K562 (cell line): ENCODE measurements around the gene RNF39. TPM values are rescaled to one million over a fixed set of nuclear protein-coding genes. Genes with fewer than 3 reads are reported as not detected.

Experiments
- BACH1 ChIP-seq: fragments of 200-800 bp; sonication (Bioruptor generic); IDR thresholded peaks from 2 replicates; pipeline ENCODE4 v1.6.1; 2016; ENCODE audit warnings: missing genetic modification characterization, missing compliant biosample characterization
- CBFB ChIP-seq: sonication (generic); formaldehyde crosslinking; IDR thresholded peaks from 2 replicates; pipeline ENCODE4 v1.4.0; 2020; ENCODE audit warnings: mild to moderate bottlenecking, missing genetic modification reagents
- CHCHD3 ChIP-seq: fragments of 250-450 bp; sonication (Bioruptor Pico); IDR thresholded peaks from 2 replicates; pipeline ENCODE4 v2.1.2; 2022; ENCODE audit warnings: mild to moderate bottlenecking
- DMBX1 ChIP-seq: fragments of 250-450 bp; sonication (Bioruptor Pico); IDR thresholded peaks from 2 replicates; pipeline ENCODE4 v1.8.0; 2022; ENCODE audit warnings: inconsistent platforms, mild to moderate bottlenecking, moderate library complexity, borderline replicate concordance
- ESRRB ChIP-seq: fragments of 250-450 bp; sonication (Bioruptor Pico); IDR thresholded peaks from 2 replicates; pipeline ENCODE4 v1.5.0; 2020; ENCODE audit warnings: mild to moderate bottlenecking, moderate library complexity, borderline replicate concordance
- KAT2B ChIP-seq: IDR thresholded peaks from one replicate; pipeline ENCODE4 v1.6.1; 2012; ENCODE audit warnings: low read depth, mild to moderate bottlenecking, control low read depth, inconsistent platforms, low read length, moderate library complexity
- MCM7 ChIP-seq, 2 experiments: fragments of 450-650 bp; IDR thresholded peaks; 2 replicates each; pipeline ENCODE4 v1.6.1; 2016 to 2018
- MECOM ChIP-seq: fragments of 250-450 bp; sonication (Bioruptor Pico); IDR thresholded peaks from 2 replicates; pipeline ENCODE4 v1.8.0; 2022; ENCODE audit warnings: inconsistent platforms
- MLX ChIP-seq, 2 experiments: fragments of 450-650 bp in 1 of 2; sonication (generic) in 1 of 2; formaldehyde crosslinking; conservative IDR thresholded peaks; 2 replicates each; pipeline versions ENCODE4 v1.4.0 to v1.8.1; 2020 to 2022; ENCODE audit warnings: mild to moderate bottlenecking in 1 of 2, missing genetic modification reagents in 1 of 2
- NR2C2 ChIP-seq, 2 experiments: fragments of 200-800 bp in 1 of 2; sonication (Bioruptor generic) in 1 of 2; sonication (generic) in 1 of 2; formaldehyde crosslinking in 1 of 2; IDR thresholded peaks; 2 replicates each; pipeline versions ENCODE4 v1.6.1 to v1.8.0; 2016 to 2022; ENCODE audit warnings: mild to moderate bottlenecking in 1 of 2, missing compliant biosample characterization in 1 of 2, missing genetic modification characterization in 1 of 2, missing genetic modification reagents in 1 of 2
- POLR2B ChIP-seq: fragments of 450-650 bp; IDR thresholded peaks from 2 replicates; pipeline ENCODE4 v1.6.1; 2018; ENCODE audit warnings: low read depth; ENCODE audit not compliant: partially characterized antibody
- POLR3G ChIP-seq: IDR thresholded peaks from 2 replicates; pipeline ENCODE4 v1.6.1; 2011; ENCODE audit not compliant: insufficient read length, insufficient replicate concordance; ENCODE audit errors: extremely low read depth
- PRMT5 ChIP-seq: sonication (generic); formaldehyde crosslinking; IDR thresholded peaks from 2 replicates; pipeline ENCODE4 v1.5.0; 2020; ENCODE audit warnings: missing genetic modification reagents
- SMAD3 ChIP-seq: fragments of 450-650 bp; formaldehyde crosslinking; conservative IDR thresholded peaks from 2 replicates; pipeline ENCODE4 v1.4.0; 2020; ENCODE audit warnings: mild to moderate bottlenecking
- SMARCA5 ChIP-seq: fragments of 450-650 bp; IDR thresholded peaks from 2 replicates; pipeline ENCODE4 v1.6.1; 2016
- SPI1 ChIP-seq: IDR thresholded peaks from 2 replicates; pipeline ENCODE4 v1.6.1; 2011; ENCODE audit warnings: low read depth, low read length, control low read depth, borderline replicate concordance
- SREBF2 ChIP-seq: sonication (generic); formaldehyde crosslinking; IDR thresholded peaks from 2 replicates; pipeline ENCODE4 v1.4.0; 2020; ENCODE audit warnings: mild to moderate bottlenecking, missing genetic modification reagents
- TBP ChIP-seq: optimal IDR thresholded peaks from 2 replicates; pipeline ENCODE3; 2011; ENCODE audit warnings: low read depth, low read length, improper control_type of control experiment
- ZC3H11A ChIP-seq: IDR thresholded peaks from 2 replicates; pipeline ENCODE4 v1.6.1; 2012; ENCODE audit warnings: low read depth, low read length, improper control_type of control experiment
- ZNF699 ChIP-seq: fragments of 250-450 bp; sonication (Bioruptor Pico); IDR thresholded peaks from 2 replicates; pipeline ENCODE4 v1.8.0; 2021; ENCODE audit warnings: mild to moderate bottlenecking, moderate library complexity; ENCODE audit not compliant: insufficient replicate concordance
- ZNF780A ChIP-seq: fragments of 250-450 bp; sonication (Bioruptor Pico); IDR thresholded peaks from 2 replicates; pipeline ENCODE4 v1.5.0; 2021; ENCODE audit warnings: mild to moderate bottlenecking
- ZNF830 ChIP-seq: fragments of 250-450 bp; sonication (Bioruptor Pico); IDR thresholded peaks from 2 replicates; pipeline ENCODE4 v1.5.0; 2021; ENCODE audit warnings: mild to moderate bottlenecking
- polyA plus RNA-seq, 8 experiments: library from polyadenylated mRNA; depleted of rRNA in 4 of 8; stranded (reverse) in 5 of 8; unstranded in 3 of 8; fragments of >200 nt; fragmentation: Nextera tagmentation in 2 of 8; fragmentation: Illumina TruSeq in 1 of 8; extraction: Ambion mirVana in 2 of 8; extraction: Trizol in 1 of 8; gene quantifications; 2 replicates each; pipeline versions ENCODE4 v1.2.1 to v1.2.3, GENCODE V29; 2011 to 2014; ENCODE audit warnings: inconsistent platforms in 1 of 8, missing spikeins in 1 of 8
- total RNA-seq, 7 experiments: library from RNA; depleted of rRNA in 6 of 7; stranded (reverse); fragments of >200 nt in 6 of 7; fragmentation: Illumina TruSeq in 2 of 7; extraction: Trizol in 2 of 7; gene quantifications; 2 replicates each; pipeline versions ENCODE4 v1.2.1 to v1.2.3, GENCODE V29; 2011 to 2021; ENCODE audit warnings: low replicate concordance in 1 of 7
- TF ChIP-seq, protein P1 (sequence below): fragments of 450-650 bp; formaldehyde crosslinking; IDR thresholded peaks from 2 replicates; pipeline ENCODE4 v1.4.0; 2020; ENCODE audit warnings: mild to moderate bottlenecking, mixed read lengths
- TF ChIP-seq, protein P2 (sequence below): sonication (generic); IDR thresholded peaks from 2 replicates; pipeline ENCODE4 v1.6.1; 2016

RNF39 gene
- total and polyA plus RNA-seq, 9 of the 15 experiments (the other 6 are each of a cell fraction or from before 2014, with no cell fraction given) = not detected

DNA sequence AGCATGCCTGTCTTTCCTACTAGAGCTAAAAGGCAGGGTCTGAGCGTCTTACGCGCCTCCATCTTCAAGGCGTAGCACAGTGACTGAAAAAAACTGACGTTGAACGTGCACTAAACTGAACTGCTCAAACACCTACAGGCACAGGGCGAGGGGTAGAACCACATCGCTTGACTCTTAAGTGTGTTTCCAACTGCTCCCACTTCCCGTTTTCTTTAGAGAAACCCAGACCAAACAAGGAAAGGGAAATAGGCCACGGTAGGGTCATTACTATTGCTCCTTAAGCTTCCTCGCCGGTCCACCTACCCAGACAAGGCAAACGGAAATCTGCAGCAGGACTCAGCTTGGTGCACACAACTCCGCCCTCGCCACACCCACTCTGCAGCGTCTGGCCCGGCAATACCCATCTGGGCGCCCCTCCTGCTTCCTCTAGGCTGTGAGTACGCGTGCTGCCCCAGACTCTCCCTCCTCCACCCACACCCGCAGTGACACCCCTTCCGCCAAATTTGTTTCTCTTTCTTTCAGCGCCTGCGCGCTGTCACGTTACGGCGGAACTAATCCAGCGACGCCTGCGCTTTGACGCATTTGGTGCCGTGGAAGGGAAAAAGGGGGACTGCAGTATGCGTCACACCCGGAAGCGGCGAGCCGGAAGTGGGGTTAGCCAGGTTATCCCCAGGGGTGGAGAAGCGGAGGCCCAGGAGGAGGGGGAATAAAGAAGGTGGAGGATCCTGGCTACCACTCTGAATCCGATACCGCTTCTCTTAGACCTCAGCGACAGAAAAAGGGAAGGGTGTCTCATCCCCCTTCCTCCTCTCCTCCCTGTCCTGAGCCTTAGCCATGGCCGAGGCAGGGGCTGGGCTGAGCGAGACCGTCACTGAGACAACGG is 8.8 kb downstream of the RNF39 start, which contains the start of gene PPP1R11 (continued):
- no peak; a peak in 1 of 4 replicates for TF ChIP-seq MLX (CRISPR knock-in tag; conservative IDR thresholded peaks at IDR 0.05)
- TF ChIP-seq CBFB = no peak
- no peak for TF ChIP-seq CHCHD3 (CRISPR knock-in tag)
- TF ChIP-seq DMBX1 (CRISPR knock-in tag) = no peak
- TF ChIP-seq, protein P1, sequence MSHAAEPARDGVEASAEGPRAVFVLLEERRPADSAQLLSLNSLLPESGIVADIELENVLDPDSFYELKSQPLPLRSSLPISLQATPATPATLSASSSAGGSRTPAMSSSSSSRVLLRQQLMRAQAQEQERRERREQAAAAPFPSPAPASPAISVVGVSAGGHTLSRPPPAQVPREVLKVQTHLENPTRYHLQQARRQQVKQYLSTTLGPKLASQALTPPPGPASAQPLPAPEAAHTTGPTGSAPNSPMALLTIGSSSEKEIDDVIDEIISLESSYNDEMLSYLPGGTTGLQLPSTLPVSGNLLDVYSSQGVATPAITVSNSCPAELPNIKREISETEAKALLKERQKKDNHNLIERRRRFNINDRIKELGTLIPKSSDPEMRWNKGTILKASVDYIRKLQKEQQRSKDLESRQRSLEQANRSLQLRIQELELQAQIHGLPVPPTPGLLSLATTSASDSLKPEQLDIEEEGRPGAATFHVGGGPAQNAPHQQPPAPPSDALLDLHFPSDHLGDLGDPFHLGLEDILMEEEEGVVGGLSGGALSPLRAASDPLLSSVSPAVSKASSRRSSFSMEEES (CRISPR knock-in tag) = peak; percentile 13; the same call in 1 of the 2 replicates
- no peak for TF ChIP-seq SREBF2
- peak; percentile 97 for TF ChIP-seq SPI1
- TF ChIP-seq MECOM (CRISPR knock-in tag) = no peak
- peak; percentile 91 for TF ChIP-seq POLR2B
- TF ChIP-seq ZNF830 (CRISPR knock-in tag) = no peak
- TF ChIP-seq SMARCA5 = no peak
- no peak for TF ChIP-seq BACH1 (tag)
- TF ChIP-seq ZNF780A (CRISPR knock-in tag) = no peak
- TF ChIP-seq ZNF699 (CRISPR knock-in tag) = no peak
- TF ChIP-seq SMAD3 (CRISPR knock-in tag) = peak; percentile 78
- no peak for TF ChIP-seq KAT2B
- TF ChIP-seq ESRRB = no peak
- TF ChIP-seq MCM7 (IDR thresholded peaks at IDR 0.05) = no peak
- TF ChIP-seq, protein P2, sequence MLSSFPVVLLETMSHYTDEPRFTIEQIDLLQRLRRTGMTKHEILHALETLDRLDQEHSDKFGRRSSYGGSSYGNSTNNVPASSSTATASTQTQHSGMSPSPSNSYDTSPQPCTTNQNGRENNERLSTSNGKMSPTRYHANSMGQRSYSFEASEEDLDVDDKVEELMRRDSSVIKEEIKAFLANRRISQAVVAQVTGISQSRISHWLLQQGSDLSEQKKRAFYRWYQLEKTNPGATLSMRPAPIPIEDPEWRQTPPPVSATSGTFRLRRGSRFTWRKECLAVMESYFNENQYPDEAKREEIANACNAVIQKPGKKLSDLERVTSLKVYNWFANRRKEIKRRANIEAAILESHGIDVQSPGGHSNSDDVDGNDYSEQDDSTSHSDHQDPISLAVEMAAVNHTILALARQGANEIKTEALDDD = no peak
- no peak for TF ChIP-seq PRMT5 (CRISPR knock-in tag)
- TF ChIP-seq ZC3H11A = no peak; the same call in 1 of the 2 replicates
- no peak for TF ChIP-seq POLR3G
- peak; percentile 27; the same call in 1 of the 2 replicates for TF ChIP-seq NR2C2 (CRISPR knock-in tag; IDR thresholded peaks at IDR 0.05)
- TF ChIP-seq NR2C2 (tag; IDR thresholded peaks at IDR 0.05) = peak; percentile 97
- peak; percentile 63 for TF ChIP-seq TBP
